ENCODE data around the gene WHRN.
A peak's percentile ranks its signal among the peaks of the same experiment; 100 is the strongest.

The WHRN gene

DNA sequence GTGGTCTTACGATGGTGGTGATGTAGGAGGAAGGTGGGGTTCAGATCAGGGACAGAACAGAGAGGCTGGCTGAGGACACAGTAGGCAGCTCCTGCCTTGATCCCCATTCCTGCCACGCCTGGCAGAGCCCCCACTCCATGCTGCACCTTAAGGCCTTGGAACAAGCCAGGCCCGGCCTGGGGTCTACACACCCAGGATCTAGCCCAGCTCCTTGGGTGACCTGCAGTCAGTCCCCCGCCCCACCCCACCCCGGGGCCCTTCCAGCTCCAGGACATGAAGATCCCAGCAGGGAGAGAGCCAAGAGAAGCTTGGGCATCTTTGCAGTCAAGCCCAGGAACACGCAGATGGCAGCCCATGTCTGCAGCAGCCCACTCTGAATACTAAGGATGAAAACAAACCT, 34.7 kb downstream of the WHRN start:
- DNase-seq, result no peak

DNA sequence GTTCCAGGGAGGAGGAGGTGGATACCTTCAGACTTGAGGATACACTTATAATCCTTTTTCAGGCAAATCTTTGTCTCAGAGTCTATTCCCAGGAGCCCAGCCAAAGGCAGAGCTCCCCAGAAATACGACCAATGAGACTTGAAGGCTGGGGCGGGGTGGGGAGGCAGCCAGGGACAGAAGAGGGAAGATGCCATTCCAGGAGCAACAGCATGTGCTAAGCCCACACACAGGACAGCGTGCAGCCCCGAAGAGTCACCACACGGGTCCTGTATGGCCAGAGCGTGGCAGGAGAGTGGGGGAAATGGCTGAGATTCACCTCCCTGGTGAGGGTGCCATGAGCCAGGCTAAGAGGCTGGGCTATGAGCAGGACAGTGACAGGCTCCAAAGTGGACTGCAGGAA, 35.2 kb downstream of the WHRN start:
- no peak for DNase-seq

DNA sequence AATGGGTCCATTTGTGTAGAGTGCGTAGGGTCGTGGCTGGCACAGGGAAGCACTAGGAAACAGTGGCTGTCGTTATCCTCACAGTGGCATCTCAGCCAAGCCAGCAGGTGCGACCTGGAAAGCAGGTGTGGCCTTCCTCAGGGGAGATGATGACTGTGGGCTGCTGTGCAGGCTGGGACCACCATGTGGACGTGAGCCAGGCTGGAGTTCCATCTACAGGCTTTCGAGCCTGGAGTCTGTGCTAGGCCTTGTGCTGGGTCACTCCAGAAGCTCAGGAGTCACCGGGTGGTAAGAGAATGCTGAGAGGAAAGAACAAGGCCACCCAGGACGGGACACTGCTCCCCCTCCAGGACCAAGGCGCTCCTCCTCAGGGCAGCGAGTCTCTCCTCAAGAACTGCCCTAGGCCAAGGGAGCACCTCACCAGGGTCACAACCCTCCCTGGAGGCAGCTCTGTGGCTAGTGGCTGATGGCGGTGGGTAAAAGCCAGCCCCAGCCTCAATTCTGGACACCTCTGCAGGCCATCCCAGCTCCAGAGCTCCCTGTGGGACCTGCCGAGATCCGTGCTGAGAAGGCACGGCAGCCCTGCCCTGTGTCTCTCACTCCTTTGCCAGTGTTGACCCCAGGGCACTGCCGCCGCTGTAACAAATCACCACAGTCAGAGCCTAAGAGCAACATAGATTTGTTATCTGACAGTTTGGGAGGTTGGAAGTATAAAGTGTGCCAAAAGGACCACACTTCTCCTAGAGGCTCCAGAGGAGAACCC, 36.0 kb downstream of the WHRN start:
- DNase-seq, result no peak

- DNase-seq, result no peak
These were observed 37.4 kb downstream of the WHRN start for GRCh38 chr9:114467910-114468309.

- no peak for DNase-seq
These were observed 38.0 kb downstream of the WHRN start for GRCh38 chr9:114467226-114467750.

DNA sequence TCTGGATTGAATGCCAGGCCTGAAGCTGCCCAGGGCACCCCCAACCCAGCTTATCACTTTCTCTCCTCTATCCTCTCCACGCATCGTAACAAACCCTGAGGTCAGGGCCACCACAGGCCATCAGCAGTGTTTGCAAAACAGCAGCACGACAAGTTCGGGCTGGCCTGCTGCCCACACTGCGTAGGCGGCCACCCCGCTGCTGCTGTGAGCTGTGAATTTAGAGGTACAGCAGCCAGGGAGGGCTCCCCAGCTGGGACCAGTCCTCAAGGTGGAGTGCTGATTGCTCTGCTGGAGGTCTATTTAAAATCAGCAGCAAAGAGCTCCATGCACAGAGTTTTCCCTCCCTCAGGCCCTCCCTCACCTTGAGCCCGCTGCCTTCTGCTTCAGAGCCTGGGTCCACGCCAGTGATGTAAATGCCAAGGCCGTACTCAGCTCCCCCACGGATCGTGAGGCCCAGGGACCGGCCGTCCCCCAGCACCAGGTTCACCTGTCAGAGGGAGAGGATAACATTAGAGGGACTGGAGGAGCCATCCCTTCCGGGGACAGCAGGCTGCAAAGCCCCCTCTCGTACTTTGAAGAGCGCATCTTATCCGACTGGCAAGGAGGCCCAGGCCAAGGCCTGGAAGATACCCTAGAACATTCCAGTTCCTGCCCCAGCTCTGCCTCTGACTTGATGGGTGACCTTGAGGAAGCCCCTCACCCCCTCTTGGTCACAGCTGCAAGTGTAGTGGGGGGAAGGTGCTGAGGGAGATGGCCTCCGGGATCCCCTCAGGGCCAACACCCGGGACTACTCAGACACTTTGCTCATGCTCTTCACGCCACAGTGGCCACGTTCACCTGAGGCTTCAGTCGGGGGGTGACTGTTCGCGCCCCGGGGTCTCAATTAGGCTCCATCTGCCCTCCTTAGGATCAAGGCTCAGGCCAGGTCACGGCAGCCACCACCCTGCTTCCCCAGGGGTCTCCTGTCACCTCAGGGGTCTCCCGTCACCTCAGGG, 39.1 kb downstream of the WHRN start:
- no peak for DNase-seq

- no peak for DNase-seq
These were observed 39.9 kb downstream of the WHRN start for GRCh38 chr9:114465417-114465816.

GRCh38 chr9:114464281-114465051, 40.8 kb downstream of the WHRN start:
- no peak for DNase-seq

- DNase-seq, result no peak
These were observed 42.5 kb downstream of the WHRN start for GRCh38 chr9:114462791-114463190.

GRCh38 chr9:114461468-114461867, 43.8 kb downstream of the WHRN start:
- DNase-seq, result no peak

DNA sequence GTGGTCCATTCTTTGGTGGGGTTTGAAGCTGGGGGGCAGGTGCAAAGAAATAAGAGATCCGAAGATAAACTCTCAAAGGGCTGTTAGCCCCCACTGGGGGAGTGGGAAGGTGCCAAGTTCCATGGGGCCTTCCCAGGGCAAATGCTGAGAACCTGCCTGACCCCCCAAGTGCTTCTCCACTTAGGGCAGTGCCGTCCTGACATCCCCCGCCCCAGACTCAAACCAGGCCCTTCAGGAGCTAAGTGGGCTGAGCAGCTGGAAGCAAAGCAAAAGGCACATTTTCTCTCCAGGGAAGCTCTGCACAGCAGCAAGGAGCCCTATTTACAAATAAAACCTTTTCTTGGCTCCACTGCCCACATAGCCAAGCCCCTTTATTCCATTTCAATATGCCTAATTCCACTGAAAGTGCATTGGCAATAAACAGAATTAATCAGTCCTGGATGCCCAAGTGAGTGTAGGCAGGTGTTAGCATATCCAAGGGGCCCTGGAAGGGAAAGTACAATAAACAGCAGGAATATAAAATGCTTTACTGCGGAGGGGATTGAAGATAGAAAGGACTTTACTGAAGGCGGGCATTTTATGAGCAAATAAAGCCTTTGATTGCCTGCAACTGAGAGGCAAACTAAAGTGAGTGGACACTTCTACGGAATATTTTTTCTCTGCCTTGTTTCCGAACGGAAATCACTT, 44.6 kb downstream of the WHRN start:
- peak; percentile 42 for DNase-seq

- no peak for DNase-seq
These were observed 45.8 kb downstream of the WHRN start for GRCh38 chr9:114459464-114459863.

DNA sequence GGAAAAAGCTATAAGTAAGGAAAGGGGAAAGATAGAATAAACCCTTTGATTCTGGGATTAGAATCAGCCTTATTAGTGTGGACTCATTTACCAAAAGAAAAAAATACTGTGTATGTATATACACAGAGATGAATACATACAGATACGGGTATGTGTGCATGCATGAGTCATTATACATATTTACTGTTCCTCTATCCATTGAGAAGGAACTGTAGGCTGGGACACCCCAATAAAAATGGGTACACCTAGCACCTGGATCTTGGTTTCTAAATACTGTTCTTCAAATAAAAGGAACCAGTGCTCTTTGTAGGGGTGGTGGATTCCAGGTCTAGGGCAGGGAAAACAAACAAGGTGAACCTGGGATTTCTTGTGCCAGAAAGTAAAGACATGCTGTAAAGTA, 48.3 kb downstream of the WHRN start:
- no peak for DNase-seq

DNA sequence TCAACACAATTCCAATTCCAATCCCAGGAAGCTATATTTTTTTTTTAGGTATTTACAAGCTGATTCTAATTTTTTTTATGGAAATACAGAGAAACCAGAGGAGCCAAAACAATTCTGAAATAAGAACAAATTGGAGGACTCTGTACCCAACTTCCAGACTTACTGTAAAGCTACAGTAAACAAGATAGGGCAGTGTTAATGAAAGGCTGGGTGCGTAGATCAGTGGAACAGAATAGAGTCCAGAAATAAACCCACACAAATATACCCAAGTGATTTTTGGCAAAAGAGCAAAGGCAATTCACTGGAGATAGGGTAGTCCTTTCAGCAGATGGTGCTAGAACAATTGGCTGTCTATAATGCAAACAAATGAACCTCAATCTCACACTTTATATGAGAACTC, 50.6 kb downstream of the WHRN start:
- DNase-seq, result peak; percentile 16

- DNase-seq, result peak; percentile 84
These were observed 52.8 kb downstream of the WHRN start for GRCh38 chr9:114452219-114453165.

GRCh38 chr9:114451707-114452031, 53.6 kb downstream of the WHRN start:
- no peak for DNase-seq

DNA sequence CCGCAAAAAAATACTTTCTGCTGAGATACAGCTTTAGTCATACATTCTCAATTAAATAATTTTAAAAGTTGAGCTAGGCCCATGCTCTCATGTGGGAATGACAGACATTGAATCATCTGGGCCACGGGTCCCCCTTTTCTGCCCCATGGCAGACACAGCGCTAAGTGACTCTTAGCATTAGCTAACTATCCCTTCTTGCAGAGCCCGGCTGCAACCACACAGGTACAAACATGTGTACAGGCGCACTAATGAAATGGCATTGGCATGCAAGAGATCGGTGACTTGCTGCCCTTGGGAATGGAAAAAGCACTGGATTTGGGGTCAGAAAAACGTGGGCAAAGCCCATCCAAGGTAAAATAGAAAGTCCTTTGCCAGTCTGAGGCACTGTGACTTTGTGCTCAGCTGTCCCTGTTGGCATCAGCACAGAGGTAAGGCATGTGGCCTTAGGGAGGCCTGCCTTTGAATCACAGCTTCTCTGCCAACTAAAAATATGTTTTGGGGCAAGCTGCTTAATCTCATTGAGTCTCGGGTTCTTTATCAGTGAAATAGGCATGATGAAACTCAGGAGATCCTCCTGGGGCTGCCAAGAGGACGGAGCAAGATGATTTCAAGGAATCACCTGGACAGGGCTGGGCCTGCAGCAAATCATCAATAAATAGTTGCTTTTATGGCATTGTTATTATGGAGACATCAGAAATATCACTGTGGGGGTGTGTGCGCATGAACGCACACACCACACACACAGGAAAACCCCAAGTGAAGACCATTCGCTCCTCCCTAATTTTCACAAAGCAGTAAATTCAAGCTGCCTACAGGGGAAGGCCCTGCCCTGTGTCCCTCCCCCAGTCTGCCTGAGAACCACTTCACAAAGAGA, 54.2 kb downstream of the WHRN start:
- DNase-seq, result no peak

DNA sequence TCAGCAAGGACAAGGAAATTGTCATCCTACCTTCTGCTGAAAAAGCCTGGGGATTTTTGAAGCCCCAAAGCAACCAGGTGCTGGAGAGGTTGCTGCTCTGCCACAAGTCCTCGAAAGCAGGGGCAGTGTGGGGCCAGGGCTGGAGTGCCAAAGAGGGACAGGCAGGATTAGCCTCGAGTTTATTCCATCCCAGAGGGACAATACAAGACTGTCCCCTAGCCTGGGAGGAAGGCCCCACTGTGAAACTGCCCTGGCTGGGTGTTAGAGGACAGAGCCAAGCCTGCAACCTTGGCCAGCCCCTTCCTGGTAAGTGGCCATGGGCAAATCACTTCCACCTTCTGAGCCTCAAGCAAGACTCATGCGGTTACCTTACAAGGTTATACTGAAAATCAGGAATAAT, 55.1 kb downstream of the WHRN start:
- no peak for DNase-seq

GRCh38 chr9:114449236-114449635, 56.0 kb downstream of the WHRN start:
- no peak for DNase-seq

GRCh38 chr9:114448706-114449105, 56.6 kb downstream of the WHRN start:
- DNase-seq, result no peak
